HG03060 (cell line): ENCODE data around the gene LPP.

Source experiments
- ATAC-seq: cut with Tn5 transposase; IDR thresholded peaks from one replicate; pipeline ENCODE4 v1.9.1; 2021; ENCODE audit warnings: low read depth, moderate number of reproducible peaks; ENCODE audit not compliant: unreplicated experiment

LPP gene

GRCh38 chr3:188215129-188215528 is 61.2 kb downstream of the LPP start:
- ATAC-seq: no peak

- no peak for ATAC-seq
These were observed 63.1 kb downstream of the LPP start for GRCh38 chr3:188217011-188217463.

GRCh38 chr3:188217726-188218125 is 63.8 kb downstream of the LPP start:
- no peak for ATAC-seq

- no peak for ATAC-seq
These were observed 64.6 kb downstream of the LPP start for GRCh38 chr3:188218603-188219002.

- no peak for ATAC-seq
These were observed 65.2 kb downstream of the LPP start for GRCh38 chr3:188219147-188219546.

- ATAC-seq: no peak
These were observed 66.3 kb downstream of the LPP start for GRCh38 chr3:188220097-188220788.

- ATAC-seq: no peak
These were observed 67.2 kb downstream of the LPP start for GRCh38 chr3:188220988-188221818.

- ATAC-seq: no peak
These were observed 70.0 kb downstream of the LPP start for GRCh38 chr3:188223936-188224335.

GRCh38 chr3:188227442-188227841 is 73.5 kb downstream of the LPP start:
- no peak for ATAC-seq

GRCh38 chr3:188229177-188229576 is 75.2 kb downstream of the LPP start:
- no peak for ATAC-seq

- no peak for ATAC-seq
These were observed 75.8 kb downstream of the LPP start for GRCh38 chr3:188229726-188230125.

- ATAC-seq: no peak
These were observed 77.0 kb downstream of the LPP start for GRCh38 chr3:188230962-188231361.

- no peak for ATAC-seq
These were observed 77.5 kb downstream of the LPP start for GRCh38 chr3:188231456-188231855.

GRCh38 chr3:188232656-188233055 is 78.7 kb downstream of the LPP start:
- ATAC-seq: no peak

GRCh38 chr3:188233320-188233719 is 79.4 kb downstream of the LPP start:
- no peak for ATAC-seq

- ATAC-seq: no peak
These were observed 80.2 kb downstream of the LPP start for GRCh38 chr3:188234132-188234531.

GRCh38 chr3:188236271-188236670 is 82.3 kb downstream of the LPP start:
- ATAC-seq: no peak

GRCh38 chr3:188239035-188239434 is 85.1 kb downstream of the LPP start:
- no peak for ATAC-seq

GRCh38 chr3:188239577-188239976 is 85.6 kb downstream of the LPP start:
- ATAC-seq: no peak

GRCh38 chr3:188240189-188240981 is 86.4 kb downstream of the LPP start:
- no peak for ATAC-seq

GRCh38 chr3:188241072-188241471 is 87.1 kb downstream of the LPP start:
- ATAC-seq: no peak
